Sigmoid colon (tissue), 7 donors: ENCODE data around the gene TCOF1. TPM values are rescaled to one million over a fixed set of nuclear protein-coding genes. Genes with fewer than 3 reads are reported as not detected.

Source experiments
- DNase-seq: peaks from one replicate; pipeline ENCODE4 v3.0.0-alpha.2; 2019
- H3K27ac ChIP-seq, 4 donors: fragments of 200-600 bp; sonication (generic); one replicate each; pipeline ENCODE4 v1.5.1; 2016 to 2019; ENCODE audit warnings: mild to moderate bottlenecking in 1 of 4
- H3K27me3 ChIP-seq, 3 donors: fragments of 200-600 bp; sonication (generic); one replicate each; pipeline ENCODE4 v1.5.1; 2019; ENCODE audit warnings: mild to moderate bottlenecking in 1 of 3
- H3K36me3 ChIP-seq, 4 donors: fragments of 200-600 bp; sonication (generic); one replicate each; pipeline ENCODE4 v1.5.1; 2016 to 2019
- H3K4me1 ChIP-seq, 4 donors: fragments of 200-600 bp; sonication (generic); one replicate each; pipeline ENCODE4 v1.5.1; 2017 to 2019
- H3K4me3 ChIP-seq, 4 donors: fragments of 200-600 bp; sonication (generic); one replicate each; pipeline ENCODE4 v1.5.1; 2017 to 2019; ENCODE audit warnings: mild to moderate bottlenecking in 2 of 4, moderate library complexity in 1 of 4
- H3K9me3 ChIP-seq, 4 donors: fragments of 200-600 bp in 3 of 4; sonication (generic) in 3 of 4; one replicate each; pipeline versions ENCODE4 v1.5.1 to v1.6.1; 2013 to 2019
- EP300 ChIP-seq, 4 donors: sonication (generic); formaldehyde crosslinking; IDR thresholded peaks; one replicate each; pipeline ENCODE4 v1.6.1; 2017; ENCODE audit warnings: antibody characterized with exemption in 4 of 4
- POLR2A ChIP-seq, 2 donors: fragments of 450-650 bp; IDR thresholded peaks; one replicate each; pipeline ENCODE4 v1.6.1; 2016; ENCODE audit warnings: antibody characterized with exemption in 2 of 2, mild to moderate bottlenecking in 2 of 2, moderate library complexity in 2 of 2
- POLR2AphosphoS5 ChIP-seq, 4 donors: sonication (generic); formaldehyde crosslinking; IDR thresholded peaks; one replicate each; pipeline ENCODE4 v1.6.1; 2017; ENCODE audit warnings: antibody characterized with exemption in 4 of 4
- WGBS, 2 donors: extraction: QIAGEN DNeasy Blood & Tissue Kit; methylation state at CpG; one replicate each; pipeline ENCODE4 v1.1.7; 2013; 5-methylcytosine and 5-hydroxymethylcytosine counted together
- intact Hi-C: fragments of 100-400 bp; cut with DNase I; formaldehyde crosslinking; loops from one replicate; pipeline ENCODE4 v1.15.1; 2023
- polyA plus RNA-seq, 3 donors: library from polyadenylated mRNA; stranded (reverse); fragments of 200-250 nt; gene quantifications; one replicate each; pipeline ENCODE4 v1.2.3, GENCODE V29; 2013
- total RNA-seq, 4 donors: library from RNA; depleted of rRNA; stranded (reverse); fragments of >200 nt; gene quantifications; one replicate each; pipeline ENCODE4 v1.1.0, GENCODE V29; 2016
- TF ChIP-seq, protein P1 (sequence below), 4 experiments: fragments of 450-650 bp in 3 of 4; fragments of 200-600 bp in 1 of 4; IDR thresholded peaks; one replicate each; pipeline ENCODE4 v1.5.1; 2016 to 2019; ENCODE audit warnings: antibody characterized with exemption in 4 of 4, mild to moderate bottlenecking in 3 of 4, moderate library complexity in 2 of 4
- donor health status: healthy with polysubstance abuse.
- donor health status: Bipolar disorder and iron deficiency.
- donor health status: healthy.

The TCOF1 gene
- total and polyA plus RNA-seq, 7 donors, result 5.4 to 28.1 (median 20.0) TPM

DNA sequence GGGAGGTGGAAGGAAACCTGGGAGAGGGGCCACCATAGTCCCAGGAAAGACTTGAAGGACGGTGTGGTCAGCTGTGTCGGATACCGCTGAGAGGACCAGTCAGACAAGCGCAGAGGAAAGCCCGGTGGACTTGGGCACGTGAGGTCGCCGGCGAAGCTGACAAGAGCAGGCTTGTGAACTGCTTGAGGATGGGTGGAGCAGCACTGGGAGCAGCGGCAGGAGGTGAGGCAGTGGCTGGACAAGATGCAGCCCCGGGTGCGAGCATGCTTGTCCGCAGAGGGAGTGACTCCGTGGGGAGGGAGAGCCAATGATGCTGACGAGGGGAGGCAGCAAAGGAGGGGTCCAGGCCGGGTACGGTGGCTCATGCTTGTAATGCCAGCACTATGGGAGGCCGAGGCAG lies 73.6 kb downstream of the TCOF1 start:
- Histone ChIP-seq H3K9me3 (no peaks in the 10 kb centered on the region), H3K4me1 (peaks cover 0 to 4% (median 1%) of the 10 kb centered on the region in 4 donors), H3K27me3 (no peaks in the 10 kb centered on the region), H3K4me3 (no peak overlapping the region), H3K27ac (no peak overlapping the region), H3K36me3 (no peaks in the 10 kb centered on the region)
- intact Hi-C loops, result loop anchor here (10.0 kb wide), 1 partner anchor 216 kb away; no protein-coding TSS in a partner anchor
- no peak for DNase-seq
- no peak for TF ChIP-seq EP300 (IDR thresholded peaks at IDR 0.05)
- TF ChIP-seq, protein P1, sequence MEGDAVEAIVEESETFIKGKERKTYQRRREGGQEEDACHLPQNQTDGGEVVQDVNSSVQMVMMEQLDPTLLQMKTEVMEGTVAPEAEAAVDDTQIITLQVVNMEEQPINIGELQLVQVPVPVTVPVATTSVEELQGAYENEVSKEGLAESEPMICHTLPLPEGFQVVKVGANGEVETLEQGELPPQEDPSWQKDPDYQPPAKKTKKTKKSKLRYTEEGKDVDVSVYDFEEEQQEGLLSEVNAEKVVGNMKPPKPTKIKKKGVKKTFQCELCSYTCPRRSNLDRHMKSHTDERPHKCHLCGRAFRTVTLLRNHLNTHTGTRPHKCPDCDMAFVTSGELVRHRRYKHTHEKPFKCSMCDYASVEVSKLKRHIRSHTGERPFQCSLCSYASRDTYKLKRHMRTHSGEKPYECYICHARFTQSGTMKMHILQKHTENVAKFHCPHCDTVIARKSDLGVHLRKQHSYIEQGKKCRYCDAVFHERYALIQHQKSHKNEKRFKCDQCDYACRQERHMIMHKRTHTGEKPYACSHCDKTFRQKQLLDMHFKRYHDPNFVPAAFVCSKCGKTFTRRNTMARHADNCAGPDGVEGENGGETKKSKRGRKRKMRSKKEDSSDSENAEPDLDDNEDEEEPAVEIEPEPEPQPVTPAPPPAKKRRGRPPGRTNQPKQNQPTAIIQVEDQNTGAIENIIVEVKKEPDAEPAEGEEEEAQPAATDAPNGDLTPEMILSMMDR (IDR thresholded peaks at IDR 0.05), result no peak
- no peak for TF ChIP-seq POLR2A (IDR thresholded peaks at IDR 0.05)
- TF ChIP-seq POLR2AphosphoS5 (IDR thresholded peaks at IDR 0.05), result no peak
- WGBS, 2 donors, result 90 to 93% methylated on average over 18 of the region's 18 CpGs

GRCh38 chr5:150431574-150431973 lies 74.1 kb downstream of the TCOF1 start:
- Histone ChIP-seq H3K27me3 (no peaks in the 10 kb centered on the region), H3K36me3 (no peaks in the 10 kb centered on the region), H3K27ac (no peak overlapping the region), H3K9me3 (no peaks in the 10 kb centered on the region), H3K4me1 (peaks cover 0 to 7% (median 2%) of the 10 kb centered on the region in 4 donors), H3K4me3 (no peak overlapping the region)
- TF ChIP-seq, protein P1 (IDR thresholded peaks at IDR 0.05), result no peak
- no peak for TF ChIP-seq EP300 (IDR thresholded peaks at IDR 0.05)
- TF ChIP-seq POLR2AphosphoS5 (IDR thresholded peaks at IDR 0.05), result no peak
- TF ChIP-seq POLR2A (IDR thresholded peaks at IDR 0.05), result no peak
- 59 to 63% methylated on average over 4 of the region's 4 CpGs for WGBS, 2 donors
- intact Hi-C loops, result loop anchor here (10.0 kb wide), 1 partner anchor 217 kb away; no protein-coding TSS in a partner anchor
- DNase-seq, result no peak

- Histone ChIP-seq H3K4me3 (no peak overlapping the region), H3K27ac (no peak overlapping the region), H3K27me3 (no peaks in the 10 kb centered on the region), H3K9me3 (no peaks in the 10 kb centered on the region), H3K36me3 (no peaks in the 10 kb centered on the region), H3K4me1 (peaks cover 0 to 7% (median 0%) of the 10 kb centered on the region in 4 donors)
- intact Hi-C loops, result loop anchor here (10.0 kb wide), 1 partner anchor 220 kb away; no protein-coding TSS in a partner anchor
- TF ChIP-seq, protein P1 (IDR thresholded peaks at IDR 0.05), result no peak
- TF ChIP-seq EP300 (IDR thresholded peaks at IDR 0.05) (no peak), POLR2A (IDR thresholded peaks at IDR 0.05) (no peak), POLR2AphosphoS5 (IDR thresholded peaks at IDR 0.05) (no peak)
- DNase-seq, result no peak
- 77 to 81% methylated on average over 6 of the region's 6 CpGs for WGBS, 2 donors
Measured at GRCh38 chr5:150434464-150434863, 77.0 kb downstream of the TCOF1 start.

DNA sequence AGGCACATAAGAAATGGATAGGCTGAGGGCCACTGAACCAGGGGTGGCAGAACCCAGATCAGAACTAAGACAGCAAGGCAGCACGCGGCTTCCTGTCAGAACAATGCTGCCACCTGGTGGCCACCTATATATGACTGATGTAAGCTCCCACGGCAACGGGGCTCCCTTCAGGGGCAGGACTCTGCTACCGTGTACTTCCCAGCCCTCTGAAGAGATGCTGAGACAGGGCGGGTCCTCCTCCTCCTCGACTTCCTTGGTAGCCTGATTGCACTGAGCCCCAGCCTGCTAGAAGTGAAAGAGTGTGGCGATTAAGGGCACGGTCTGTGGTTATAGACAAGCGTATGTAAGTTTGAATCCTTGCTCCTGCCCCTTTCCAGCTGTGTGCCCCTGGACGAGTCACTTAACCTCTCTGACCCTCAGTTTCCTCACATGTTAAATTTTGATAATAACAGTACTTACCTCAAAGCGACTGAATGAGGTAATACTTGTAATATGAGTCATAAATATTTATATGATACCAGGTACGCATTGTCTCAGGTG lies 78.7 kb downstream of the TCOF1 start:
- Histone ChIP-seq H3K27me3 (no peaks in the 10 kb centered on the region), H3K36me3 (no peaks in the 10 kb centered on the region), H3K4me1 (peaks cover 0 to 7% (median 0%) of the 10 kb centered on the region in 4 donors), H3K9me3 (no peaks in the 10 kb centered on the region), H3K4me3 (no peak overlapping the region), H3K27ac (no peak overlapping the region)
- intact Hi-C loops, result loop anchor here (5.0 to 10.0 kb wide), 2 partner anchors 221 to 279 kb away; partner anchors contain the start of gene PDGFRB
- 12 to 21% methylated on average over 13 of the region's 13 CpGs for WGBS, 2 donors
- DNase-seq, result peak; percentile 94
- TF ChIP-seq EP300 (IDR thresholded peaks at IDR 0.05), result no peak
- no peak for TF ChIP-seq POLR2A (IDR thresholded peaks at IDR 0.05)
- TF ChIP-seq, protein P1 (IDR thresholded peaks at IDR 0.05), result peak; percentile 70 to 86 (median 79)
